ENCODE measurements around the gene GRM2.

DNA sequence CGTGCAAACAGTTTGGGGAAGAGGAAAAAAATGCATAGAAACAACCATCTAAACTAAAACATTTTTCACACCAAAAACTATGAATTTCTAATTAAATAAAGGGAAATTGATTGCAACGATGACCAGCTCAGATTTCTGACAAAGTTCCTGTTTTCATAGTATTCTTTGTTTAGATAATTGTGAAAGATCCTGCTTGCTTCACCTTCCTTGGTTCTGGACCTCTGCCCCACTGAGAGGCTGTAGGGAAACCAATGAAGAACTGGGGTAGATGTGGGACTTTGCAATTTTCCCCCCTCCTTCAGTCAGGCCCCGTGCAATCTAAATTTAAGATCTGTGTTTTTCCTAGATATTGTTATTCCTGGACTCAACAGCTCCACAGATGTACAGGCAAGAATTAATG is 49.6 kb upstream of the GRM2 start:
- TF ChIP-seq CTCF (conservative IDR thresholded peaks at IDR 0.05; ENCODE audit: low read depth, low read length) (no peak), EZH2 (IDR thresholded peaks at IDR 0.05; ENCODE audit: borderline replicate concordance, low read depth, low read length, poor library complexity, severe bottlenecking) (no peak)

Data from A673 (cell line).